Cerebellar nuclear complex (tissue), 1 donor: Measurements from ENCODE around the gene HERC2.
"Not testable (repeated sequence)": the region's sequence is repeated elsewhere in the genome, so short reads cannot be mapped to it uniquely, and the experiment has no call there.

Experiments used
- DNase-seq, 2 experiments: peaks; one replicate each; lab custom pipeline; 2025; lab: John Stamatoyannopoulos, UW

HERC2 gene

GRCh38 chr15:28322129-28322588 lies at the start of gene HERC2:
Gene HERC2, minus strand, starts transcription at chr15:28322179. Its CDS starts 746 bp downstream, at chr15:28321433.
- not testable (repeated sequence) for DNase-seq

- DNase-seq, result not testable (repeated sequence)
Observed at GRCh38 chr15:28365502-28365901, 43.5 kb upstream of the HERC2 start.

GRCh38 chr15:28357984-28358383 lies 36.0 kb upstream of the HERC2 start, which contains the start of gene GOLGA6L24:
Gene GOLGA6L24, minus strand, starts transcription at chr15:28358084. Its CDS starts 61 bp downstream, at chr15:28358023.
- DNase-seq, result not testable (repeated sequence)

GRCh38 chr15:28321358-28322078 lies 461 bp downstream of the HERC2 start:
- DNase-seq, result not testable (repeated sequence)

GRCh38 chr15:28319725-28320124 lies 2.3 kb downstream of the HERC2 start:
- DNase-seq, result not testable (repeated sequence)

GRCh38 chr15:28318828-28319227 lies 3.2 kb downstream of the HERC2 start:
- not testable (repeated sequence) for DNase-seq

GRCh38 chr15:28318122-28318521 lies 3.9 kb downstream of the HERC2 start:
- DNase-seq, result not testable (repeated sequence)

GRCh38 chr15:28316958-28317357 lies 5.0 kb downstream of the HERC2 start:
- DNase-seq, result not testable (repeated sequence)

GRCh38 chr15:28310454-28310853 lies 11.5 kb downstream of the HERC2 start:
- DNase-seq, result not testable (repeated sequence)

GRCh38 chr15:28308718-28309117 lies 13.3 kb downstream of the HERC2 start:
- DNase-seq, result not testable (repeated sequence)

- not testable (repeated sequence) for DNase-seq
Observed at GRCh38 chr15:28305700-28306099, 16.3 kb downstream of the HERC2 start.

- DNase-seq, result not testable (repeated sequence)
Observed at GRCh38 chr15:28297434-28297833, 24.5 kb downstream of the HERC2 start.

GRCh38 chr15:28296814-28297213 lies 25.2 kb downstream of the HERC2 start:
- not testable (repeated sequence) for DNase-seq

- DNase-seq, result not testable (repeated sequence)
Observed at GRCh38 chr15:28295009-28295563, 26.9 kb downstream of the HERC2 start.

- not testable (repeated sequence) for DNase-seq
Observed at GRCh38 chr15:28294560-28294959, 27.4 kb downstream of the HERC2 start.

- no peak for DNase-seq
Observed at GRCh38 chr15:28289694-28290463, 32.1 kb downstream of the HERC2 start.

GRCh38 chr15:28288830-28289693 lies 32.9 kb downstream of the HERC2 start:
- DNase-seq, result not testable (repeated sequence)

- DNase-seq, result not testable (repeated sequence)
Observed at GRCh38 chr15:28286659-28287058, 35.3 kb downstream of the HERC2 start.

GRCh38 chr15:28286031-28286430 lies 35.9 kb downstream of the HERC2 start:
- DNase-seq, result no peak

- DNase-seq, result no peak
Observed at GRCh38 chr15:28281876-28282275, 40.1 kb downstream of the HERC2 start.

GRCh38 chr15:28274635-28275034 lies 47.3 kb downstream of the HERC2 start:
- DNase-seq, result no peak
